Measurements from ENCODE around the gene BMAL1. TPM values are rescaled to one million over a fixed set of nuclear protein-coding genes. Genes with fewer than 3 reads are reported as not detected.
A peak's percentile ranks its signal among the peaks of the same experiment; 100 is the strongest.

BMAL1 gene
- total RNA-seq, 1 donor from 2014 or later, result 36.6 TPM

GRCh38 chr11:13358596-13359270 is 81.1 kb downstream of the BMAL1 start:
- H3K27me3 ChIP-seq (ENCODE audit: control insufficient read depth, insufficient read depth, low read length), result no peaks in the 10 kb centered on the region
- peaks cover 14% of the 10 kb centered on the region for H3K36me3 ChIP-seq (ENCODE audit: control insufficient read depth, insufficient read depth, low read length)
- no peak for DNase-seq (ENCODE audit: low read depth)
- H3K4me3 ChIP-seq (ENCODE audit: low read depth, low read length), result no peak overlapping the region
- FAIRE-seq, result no peak
- TF ChIP-seq CTCF (IDR thresholded peaks at IDR 0.05; ENCODE audit: insufficient read depth, low read length, severe bottlenecking), result no peak

GRCh38 chr11:13362596-13363109 is 85.1 kb downstream of the BMAL1 start:
- TF ChIP-seq CTCF (IDR thresholded peaks at IDR 0.05; ENCODE audit: insufficient read depth, low read length, severe bottlenecking), result no peak
- H3K27me3 ChIP-seq (ENCODE audit: control insufficient read depth, insufficient read depth, low read length), result no peaks in the 10 kb centered on the region
- DNase-seq (ENCODE audit: low read depth) (no peak), FAIRE-seq (no peak)
- H3K36me3 ChIP-seq (ENCODE audit: control insufficient read depth, insufficient read depth, low read length), result peaks cover 11% of the 10 kb centered on the region
- H3K4me3 ChIP-seq (ENCODE audit: low read depth, low read length), result no peak overlapping the region

GRCh38 chr11:13364388-13364787 is 86.8 kb downstream of the BMAL1 start:
- H3K27me3 ChIP-seq (ENCODE audit: control insufficient read depth, insufficient read depth, low read length), result no peaks in the 10 kb centered on the region
- TF ChIP-seq CTCF (IDR thresholded peaks at IDR 0.05; ENCODE audit: insufficient read depth, low read length, severe bottlenecking), result no peak
- DNase-seq (ENCODE audit: low read depth) (peak; percentile 21), FAIRE-seq (no peak)
- H3K36me3 ChIP-seq (ENCODE audit: control insufficient read depth, insufficient read depth, low read length), result peaks cover 12% of the 10 kb centered on the region
- H3K4me3 ChIP-seq (ENCODE audit: low read depth, low read length), result no peak overlapping the region

GRCh38 chr11:13366266-13367026 is 88.9 kb downstream of the BMAL1 start:
- FAIRE-seq, result no peak
- no peak for DNase-seq (ENCODE audit: low read depth)
- TF ChIP-seq CTCF (IDR thresholded peaks at IDR 0.05; ENCODE audit: insufficient read depth, low read length, severe bottlenecking), result no peak
- H3K4me3 ChIP-seq (ENCODE audit: low read depth, low read length), result no peak overlapping the region
- H3K36me3 ChIP-seq (ENCODE audit: control insufficient read depth, insufficient read depth, low read length), result peaks cover 14% of the 10 kb centered on the region
- H3K27me3 ChIP-seq (ENCODE audit: control insufficient read depth, insufficient read depth, low read length), result no peaks in the 10 kb centered on the region

- FAIRE-seq (no peak), DNase-seq (ENCODE audit: low read depth) (no peak)
- peaks cover 12% of the 10 kb centered on the region for H3K36me3 ChIP-seq (ENCODE audit: control insufficient read depth, insufficient read depth, low read length)
- no peak for TF ChIP-seq CTCF (IDR thresholded peaks at IDR 0.05; ENCODE audit: insufficient read depth, low read length, severe bottlenecking)
- H3K27me3 ChIP-seq (ENCODE audit: control insufficient read depth, insufficient read depth, low read length), result no peaks in the 10 kb centered on the region
- H3K4me3 ChIP-seq (ENCODE audit: low read depth, low read length), result no peak overlapping the region
These were observed 89.5 kb downstream of the BMAL1 start for GRCh38 chr11:13367115-13367514.

All from bronchial epithelial cell (primary cell).